GM18499 (cell line): ENCODE data around the gene ALOX15.

Experiments used
- ATAC-seq: cut with Tn5 transposase; IDR thresholded peaks from one replicate; pipeline ENCODE4 v1.9.1; 2021; ENCODE audit warnings: moderate number of reproducible peaks; ENCODE audit not compliant: insufficient read depth, unreplicated experiment

Gene ALOX15

DNA sequence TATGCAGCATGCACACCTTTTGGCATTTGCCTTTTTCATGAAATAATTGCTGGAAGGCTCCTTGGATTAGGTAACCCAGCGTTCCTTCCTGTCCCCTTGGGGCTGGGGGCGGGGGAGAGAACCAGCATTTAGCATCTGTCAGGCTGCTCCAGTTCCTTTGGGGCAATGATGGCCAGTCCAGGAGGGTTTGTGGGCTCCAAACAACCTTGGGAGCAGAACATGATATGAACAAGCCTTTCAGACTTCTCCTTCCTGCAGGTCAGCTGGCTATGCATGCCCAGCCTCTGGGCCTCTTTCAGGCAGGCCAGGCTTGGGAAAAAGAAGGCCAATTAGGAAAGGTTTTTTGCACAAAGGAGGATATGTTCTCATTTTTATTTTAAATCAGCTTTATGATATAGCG is 58.3 kb downstream of the ALOX15 start:
- no peak for ATAC-seq

DNA sequence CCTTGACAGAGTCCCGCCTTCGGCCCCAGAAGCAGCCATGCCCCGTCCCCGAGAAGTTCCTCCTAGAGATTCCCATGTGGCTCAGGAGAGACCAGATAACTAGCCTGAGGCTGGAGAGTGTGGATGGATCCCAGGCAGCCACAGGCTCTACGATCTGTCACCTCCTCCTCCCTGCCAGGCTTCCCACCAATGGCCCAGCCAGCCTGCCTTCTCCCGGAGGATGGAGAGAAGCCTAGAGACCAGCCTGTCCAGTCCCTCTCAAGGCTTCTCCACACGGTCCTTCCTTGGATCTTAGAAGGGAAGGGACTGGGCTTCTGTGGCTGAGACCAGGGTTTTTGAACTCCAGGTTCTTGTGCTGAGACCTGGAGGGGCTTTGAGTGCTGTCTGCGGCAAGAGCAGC is 58.8 kb downstream of the ALOX15 start:
- no peak for ATAC-seq

DNA sequence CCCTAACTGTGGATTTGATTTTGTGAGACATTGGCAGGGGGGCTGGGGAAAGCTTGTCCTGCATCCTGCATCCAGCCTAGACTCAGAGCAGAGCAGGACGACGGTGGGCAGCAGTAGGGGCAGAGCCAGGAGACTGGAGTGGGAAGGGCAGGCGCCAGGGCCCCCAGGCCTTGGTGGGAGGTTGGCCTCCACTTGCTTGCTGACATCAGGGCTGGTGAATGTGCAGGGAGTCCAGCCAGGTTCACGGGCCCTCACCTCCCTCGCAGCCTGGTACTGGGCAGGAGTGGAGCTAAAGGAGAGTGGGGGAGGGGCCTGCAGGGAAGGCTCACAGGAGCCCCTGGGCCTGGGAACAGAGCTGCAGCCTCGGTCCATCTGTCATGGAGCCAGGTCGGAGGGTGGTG is 59.4 kb downstream of the ALOX15 start:
- ATAC-seq, result no peak
